ENCODE measurements around the gene XPO1.

GRCh38 chr2:61485281-61485680, 52.9 kb downstream of the XPO1 start:
- TF ChIP-seq, protein P1, sequence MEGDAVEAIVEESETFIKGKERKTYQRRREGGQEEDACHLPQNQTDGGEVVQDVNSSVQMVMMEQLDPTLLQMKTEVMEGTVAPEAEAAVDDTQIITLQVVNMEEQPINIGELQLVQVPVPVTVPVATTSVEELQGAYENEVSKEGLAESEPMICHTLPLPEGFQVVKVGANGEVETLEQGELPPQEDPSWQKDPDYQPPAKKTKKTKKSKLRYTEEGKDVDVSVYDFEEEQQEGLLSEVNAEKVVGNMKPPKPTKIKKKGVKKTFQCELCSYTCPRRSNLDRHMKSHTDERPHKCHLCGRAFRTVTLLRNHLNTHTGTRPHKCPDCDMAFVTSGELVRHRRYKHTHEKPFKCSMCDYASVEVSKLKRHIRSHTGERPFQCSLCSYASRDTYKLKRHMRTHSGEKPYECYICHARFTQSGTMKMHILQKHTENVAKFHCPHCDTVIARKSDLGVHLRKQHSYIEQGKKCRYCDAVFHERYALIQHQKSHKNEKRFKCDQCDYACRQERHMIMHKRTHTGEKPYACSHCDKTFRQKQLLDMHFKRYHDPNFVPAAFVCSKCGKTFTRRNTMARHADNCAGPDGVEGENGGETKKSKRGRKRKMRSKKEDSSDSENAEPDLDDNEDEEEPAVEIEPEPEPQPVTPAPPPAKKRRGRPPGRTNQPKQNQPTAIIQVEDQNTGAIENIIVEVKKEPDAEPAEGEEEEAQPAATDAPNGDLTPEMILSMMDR (IDR thresholded peaks at IDR 0.05): no peak
- no peak for TF ChIP-seq POLR2AphosphoS5 (IDR thresholded peaks at IDR 0.05; ENCODE audit: low read depth, low read length)
- TF ChIP-seq TCF7L2 (IDR thresholded peaks at IDR 0.05; ENCODE audit: low read depth, low read length): no peak
